COLO668 (cell line): ENCODE measurements around the gene PYDC2.

Experiments
- DNase-seq: peaks from one replicate; lab custom pipeline; 2025; ENCODE audit not compliant: unreplicated experiment; lab: John Stamatoyannopoulos, UW

Gene PYDC2

DNA sequence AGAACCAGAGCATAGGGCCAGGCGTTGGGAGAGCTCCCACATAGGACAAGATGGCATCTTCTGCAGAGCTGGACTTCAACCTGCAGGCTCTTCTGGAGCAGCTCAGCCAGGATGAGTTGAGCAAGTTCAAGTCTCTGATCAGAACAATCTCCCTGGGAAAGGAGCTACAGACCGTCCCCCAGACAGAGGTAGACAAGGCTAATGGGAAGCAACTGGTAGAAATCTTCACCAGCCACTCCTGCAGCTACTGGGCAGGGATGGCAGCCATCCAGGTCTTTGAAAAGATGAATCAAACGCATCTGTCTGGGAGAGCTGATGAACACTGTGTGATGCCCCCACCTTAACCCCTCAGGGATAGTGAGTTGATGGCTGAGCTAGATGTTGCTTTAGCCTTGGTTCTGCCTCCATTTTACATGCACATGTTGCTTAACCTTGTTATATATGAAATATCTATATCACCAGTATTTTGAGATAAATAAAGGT lies at the start of gene PYDC2:
Gene PYDC2 (plus strand): TSS at position 51 of the 483 bp plus-strand sequence. CDS start 0 bp downstream, at position 51.
- no peak for DNase-seq

GRCh38 chr3:191412759-191413158 lies 48.2 kb upstream of the PYDC2 start:
- DNase-seq = no peak

DNA sequence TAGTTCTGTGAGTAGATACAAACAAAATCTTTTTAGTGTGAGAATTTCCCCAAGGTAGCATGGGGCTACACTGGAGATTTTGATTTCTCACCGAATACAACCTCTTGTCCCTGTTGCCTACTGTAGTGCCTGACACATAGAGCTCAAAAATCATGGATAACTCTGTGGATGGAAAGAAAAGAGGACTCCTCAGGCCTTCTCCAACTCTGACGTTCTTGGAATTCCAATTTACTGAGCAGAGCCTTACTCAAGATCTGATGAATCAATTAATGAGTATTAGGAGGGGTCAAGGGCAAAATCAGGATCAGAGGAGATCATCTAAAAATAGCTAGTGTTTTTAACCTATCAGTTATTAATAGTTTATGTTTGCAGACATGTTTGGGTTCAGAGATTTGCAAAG lies 46.7 kb upstream of the PYDC2 start:
- no peak for DNase-seq

GRCh38 chr3:191414732-191415131 lies 46.2 kb upstream of the PYDC2 start:
- DNase-seq = no peak

GRCh38 chr3:191415566-191415965 lies 45.4 kb upstream of the PYDC2 start:
- DNase-seq = no peak

GRCh38 chr3:191417457-191417729 lies 43.6 kb upstream of the PYDC2 start:
- DNase-seq = no peak

DNA sequence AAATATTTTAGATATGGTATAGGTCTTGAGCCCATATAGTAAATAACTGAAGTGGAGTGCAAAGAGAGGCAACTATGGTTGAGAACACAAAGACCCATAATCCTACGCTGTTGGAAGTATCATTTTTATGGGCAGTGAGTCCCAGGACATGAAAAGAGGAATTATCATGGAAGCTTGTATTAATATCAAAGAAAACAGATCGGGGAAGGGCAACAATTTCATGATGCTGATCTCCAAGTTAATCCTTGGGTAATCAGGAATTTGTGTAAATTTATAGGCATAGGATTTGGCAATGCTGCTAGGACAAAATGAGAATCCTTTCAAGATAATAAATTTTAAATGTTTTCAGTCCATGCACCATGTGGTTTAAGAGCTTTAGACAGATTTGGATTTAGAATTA lies 40.2 kb upstream of the PYDC2 start:
- DNase-seq = no peak

DNA sequence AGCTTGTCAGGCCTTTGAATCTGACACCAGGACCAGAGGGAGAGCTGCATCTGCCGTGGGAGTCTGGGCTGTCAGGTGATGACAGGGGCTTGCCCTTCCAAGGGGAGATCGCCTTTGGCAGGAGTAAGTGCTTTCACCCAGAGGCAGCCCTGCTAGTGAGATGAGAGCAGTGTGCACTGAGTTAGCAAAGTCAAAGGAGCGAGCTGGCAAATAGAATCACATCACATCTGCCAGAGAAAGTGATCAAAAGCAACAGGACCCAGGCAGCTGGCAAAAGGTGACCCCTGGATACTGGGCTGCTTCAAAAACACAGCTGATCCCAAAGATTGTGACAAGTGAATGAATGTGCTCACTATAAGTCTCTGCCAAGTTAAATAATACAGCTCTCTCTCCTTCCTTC lies 36.1 kb upstream of the PYDC2 start:
- DNase-seq = no peak

DNA sequence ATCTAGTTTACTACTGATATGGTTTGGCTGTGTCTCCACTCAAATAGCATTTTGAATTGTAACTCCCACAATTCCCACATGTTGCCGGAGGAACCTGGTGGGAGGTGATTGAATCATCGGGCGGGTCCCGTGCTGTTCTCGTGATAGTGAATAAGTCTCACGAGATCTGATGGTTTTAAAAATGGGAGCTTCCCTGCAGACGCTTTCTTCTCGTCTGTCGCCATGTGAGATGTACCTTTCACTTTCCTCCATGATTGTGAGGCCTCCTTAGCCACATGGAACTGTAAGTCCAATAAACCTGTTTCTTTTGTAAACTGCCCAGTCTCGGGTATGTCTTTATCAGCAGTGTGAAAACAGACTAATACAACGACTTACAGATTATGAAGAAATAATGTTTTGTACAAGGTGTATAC lies 35.6 kb upstream of the PYDC2 start:
- DNase-seq = no peak

DNA sequence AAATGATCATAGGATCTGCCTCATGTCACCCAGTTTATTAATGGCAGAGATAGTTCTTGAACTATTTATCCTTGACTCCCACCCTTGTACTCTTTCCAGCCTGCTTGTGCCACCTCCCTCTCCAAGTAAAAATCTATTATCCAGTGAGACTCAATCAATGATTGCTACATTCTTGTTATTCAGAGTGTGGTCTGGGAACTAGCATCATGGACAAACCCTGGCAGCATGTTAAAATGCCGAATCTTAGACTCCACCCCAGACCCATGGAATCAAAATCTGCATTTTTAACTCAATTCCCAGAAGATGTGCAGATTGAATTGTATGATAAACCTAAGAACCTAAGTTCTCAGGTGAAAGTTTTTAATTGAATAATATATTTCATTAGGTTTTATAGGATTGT lies 34.7 kb upstream of the PYDC2 start:
- no peak for DNase-seq

GRCh38 chr3:191428177-191428576 lies 32.8 kb upstream of the PYDC2 start:
- DNase-seq = no peak

DNA sequence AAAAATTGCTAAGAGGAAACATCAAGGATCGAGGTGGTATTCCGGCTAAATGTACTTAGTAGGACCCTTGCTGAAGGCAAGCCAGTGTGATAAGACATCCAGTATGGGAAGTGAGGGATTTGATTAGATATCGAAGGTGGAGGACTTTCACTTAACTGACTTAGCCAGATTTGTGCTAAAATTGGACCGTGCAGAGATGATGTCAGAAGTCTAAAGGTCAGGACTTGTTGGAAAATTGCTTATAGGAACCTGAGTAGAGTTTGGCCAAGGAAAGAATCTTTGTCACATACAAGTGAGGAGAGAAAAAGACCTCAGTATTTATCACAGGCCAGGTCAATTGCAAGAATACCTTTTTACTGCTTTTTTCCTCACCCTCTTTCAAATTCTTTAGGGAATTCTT lies 30.9 kb upstream of the PYDC2 start:
- no peak for DNase-seq

DNA sequence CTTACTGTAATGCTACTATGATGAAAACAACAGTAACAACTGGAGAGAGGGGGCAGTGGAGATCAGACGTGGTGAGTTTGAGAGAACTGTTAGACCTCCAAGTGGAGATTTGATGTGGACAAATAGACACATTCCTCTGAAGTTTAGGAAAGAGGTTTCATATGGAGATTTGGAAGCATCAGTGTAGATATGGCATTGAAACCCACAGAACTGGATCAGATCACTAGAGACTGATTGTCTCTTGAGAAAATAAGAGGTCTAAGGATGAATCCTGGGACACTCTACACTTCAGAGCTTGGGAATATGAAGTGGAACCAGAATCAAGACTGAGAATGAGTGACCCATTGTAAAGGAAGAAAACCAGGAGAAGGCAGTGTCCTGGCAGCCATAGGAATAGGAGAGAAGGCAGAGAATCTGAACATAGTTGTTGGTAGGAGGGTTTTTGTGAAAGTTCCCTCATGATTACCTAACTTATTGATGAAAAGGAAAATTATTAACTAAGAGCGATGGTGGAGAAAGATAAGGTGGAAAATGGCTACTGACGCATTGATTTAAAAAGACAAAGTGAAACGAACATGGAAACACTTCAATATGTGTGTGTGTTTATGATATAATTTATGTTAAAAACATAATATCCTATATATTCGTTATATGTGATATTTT lies 29.7 kb upstream of the PYDC2 start:
- DNase-seq = no peak

DNA sequence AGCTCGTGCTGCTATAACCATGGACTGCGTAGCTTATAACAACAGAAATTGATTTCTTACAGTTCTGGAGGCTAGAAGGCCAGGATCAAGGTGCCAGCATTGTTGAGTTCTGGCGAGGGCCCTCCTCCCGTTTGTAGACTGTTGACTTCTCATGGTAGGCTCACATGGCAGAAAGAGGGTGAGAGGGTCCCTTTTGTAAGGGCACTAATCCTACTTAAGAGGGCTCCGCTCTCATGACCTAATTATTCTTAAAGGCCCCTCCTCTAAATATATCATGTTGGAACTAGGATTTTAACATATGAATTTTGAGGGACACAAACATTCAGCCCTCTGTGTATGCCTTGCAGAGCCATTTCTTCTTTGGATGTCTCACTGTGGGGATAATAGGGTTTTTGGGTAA lies 28.8 kb upstream of the PYDC2 start:
- DNase-seq = no peak

DNA sequence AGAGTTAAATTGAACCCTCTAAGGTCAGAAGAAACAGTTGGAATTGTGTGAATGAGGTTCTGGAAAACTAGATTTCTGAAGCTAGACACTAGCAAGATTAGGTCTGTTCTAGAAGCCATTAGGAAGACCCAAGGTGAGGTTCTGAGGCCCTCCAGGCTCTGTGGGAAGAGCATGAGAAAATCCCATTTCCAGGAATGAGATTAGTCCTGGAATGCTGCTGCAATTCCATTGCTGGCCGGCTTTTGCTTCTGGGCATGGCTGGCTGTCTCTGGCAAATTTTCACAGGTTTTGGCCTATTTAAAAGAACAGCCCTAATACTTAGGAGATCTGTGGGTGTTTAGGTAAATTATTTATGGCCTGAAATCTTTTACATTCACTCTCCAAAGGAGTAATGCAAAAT lies 26.9 kb upstream of the PYDC2 start:
- DNase-seq = no peak

GRCh38 chr3:191435981-191436380 lies 25.0 kb upstream of the PYDC2 start:
- no peak for DNase-seq

- DNase-seq = no peak
Observed at GRCh38 chr3:191438150-191438814, 22.7 kb upstream of the PYDC2 start.

GRCh38 chr3:191440532-191440931 lies 20.4 kb upstream of the PYDC2 start:
- no peak for DNase-seq

DNA sequence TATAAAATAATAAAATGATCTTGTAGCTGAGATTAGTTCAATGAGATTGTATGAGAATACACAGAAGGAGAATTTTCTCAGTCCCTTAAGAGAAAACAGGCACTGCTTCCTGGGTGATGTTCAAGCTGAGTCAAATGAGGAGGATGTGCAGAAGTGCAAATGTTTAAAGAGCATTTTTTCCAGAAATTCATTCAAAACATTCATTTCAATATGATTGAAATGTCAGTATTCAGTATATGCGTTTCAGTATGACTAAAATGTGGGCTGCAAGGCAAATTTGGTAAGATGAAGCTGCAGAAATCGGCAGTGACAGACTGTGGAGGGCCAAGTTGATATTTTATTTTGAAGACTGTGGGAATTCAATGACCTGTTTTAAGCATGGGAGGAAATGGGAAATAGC lies 19.3 kb upstream of the PYDC2 start:
- DNase-seq = no peak

- DNase-seq = no peak
Observed at GRCh38 chr3:191444569-191444968, 16.4 kb upstream of the PYDC2 start.

DNA sequence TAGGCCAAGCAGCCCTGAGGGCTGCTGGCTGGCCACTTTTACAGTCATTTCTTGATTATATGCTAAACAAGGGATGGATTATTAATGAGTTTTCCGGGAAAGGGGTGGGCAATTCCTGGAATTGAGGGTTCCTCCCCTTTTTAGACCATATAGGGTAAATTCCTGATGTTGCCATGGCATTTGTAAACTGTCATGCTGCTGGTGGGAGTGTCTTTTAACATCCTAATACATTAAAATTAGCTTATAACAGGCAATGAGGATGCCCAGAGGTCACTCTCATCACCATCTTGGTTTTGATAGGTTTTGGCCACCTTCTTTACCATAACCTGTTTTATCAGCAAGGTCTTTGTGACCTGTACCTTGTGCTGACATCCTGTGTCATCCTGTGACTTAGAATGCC lies 11.7 kb upstream of the PYDC2 start:
- DNase-seq = no peak

DNA sequence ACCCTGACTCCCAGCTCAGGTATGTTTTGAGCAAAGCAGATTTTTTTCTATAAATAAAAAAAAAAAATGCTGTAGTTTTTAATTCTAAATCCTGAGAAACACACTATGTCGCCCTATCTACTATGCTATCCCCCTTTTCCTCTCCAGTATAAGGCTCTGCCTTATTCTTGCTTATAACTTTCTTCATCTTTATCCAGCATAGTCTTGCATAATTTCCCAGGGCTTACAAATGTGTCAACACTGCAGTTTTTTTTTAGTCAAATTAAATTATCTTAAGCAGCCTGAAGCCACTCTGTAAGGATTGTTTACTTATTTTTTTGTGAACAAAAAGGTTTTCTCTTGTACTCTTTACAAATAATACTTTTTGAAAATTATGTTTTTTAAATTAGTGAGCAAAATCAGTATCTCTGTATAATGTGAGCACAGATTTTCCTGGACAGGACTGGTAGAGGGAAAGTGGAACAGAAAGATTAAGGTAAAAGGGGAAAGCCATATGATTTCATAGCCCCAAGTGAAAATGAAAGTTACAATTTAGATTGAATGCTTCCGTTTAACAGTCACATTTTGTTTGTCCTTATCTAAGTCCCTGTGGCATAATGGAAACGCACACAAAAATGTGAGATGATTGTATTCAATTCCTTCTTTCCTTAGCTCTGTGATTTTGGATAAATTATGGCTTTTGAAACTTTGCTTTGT lies 5.6 kb upstream of the PYDC2 start:
- DNase-seq = no peak
